GM21717 (cell line): ENCODE results near the gene KAZN.
"Not testable (repeated sequence)": the region's sequence is repeated elsewhere in the genome, so short reads cannot be mapped to it uniquely, and the experiment has no call there.

Experiments
- ATAC-seq: cut with Tn5 transposase; IDR thresholded peaks from one replicate; pipeline ENCODE4 v1.9.1; 2021; ENCODE audit warnings: mild to moderate bottlenecking, moderate library complexity; ENCODE audit not compliant: unreplicated experiment

The KAZN gene

GRCh38 chr1:14962407-14962806 lies 363.9 kb downstream of the KAZN start:
- ATAC-seq = no peak

DNA sequence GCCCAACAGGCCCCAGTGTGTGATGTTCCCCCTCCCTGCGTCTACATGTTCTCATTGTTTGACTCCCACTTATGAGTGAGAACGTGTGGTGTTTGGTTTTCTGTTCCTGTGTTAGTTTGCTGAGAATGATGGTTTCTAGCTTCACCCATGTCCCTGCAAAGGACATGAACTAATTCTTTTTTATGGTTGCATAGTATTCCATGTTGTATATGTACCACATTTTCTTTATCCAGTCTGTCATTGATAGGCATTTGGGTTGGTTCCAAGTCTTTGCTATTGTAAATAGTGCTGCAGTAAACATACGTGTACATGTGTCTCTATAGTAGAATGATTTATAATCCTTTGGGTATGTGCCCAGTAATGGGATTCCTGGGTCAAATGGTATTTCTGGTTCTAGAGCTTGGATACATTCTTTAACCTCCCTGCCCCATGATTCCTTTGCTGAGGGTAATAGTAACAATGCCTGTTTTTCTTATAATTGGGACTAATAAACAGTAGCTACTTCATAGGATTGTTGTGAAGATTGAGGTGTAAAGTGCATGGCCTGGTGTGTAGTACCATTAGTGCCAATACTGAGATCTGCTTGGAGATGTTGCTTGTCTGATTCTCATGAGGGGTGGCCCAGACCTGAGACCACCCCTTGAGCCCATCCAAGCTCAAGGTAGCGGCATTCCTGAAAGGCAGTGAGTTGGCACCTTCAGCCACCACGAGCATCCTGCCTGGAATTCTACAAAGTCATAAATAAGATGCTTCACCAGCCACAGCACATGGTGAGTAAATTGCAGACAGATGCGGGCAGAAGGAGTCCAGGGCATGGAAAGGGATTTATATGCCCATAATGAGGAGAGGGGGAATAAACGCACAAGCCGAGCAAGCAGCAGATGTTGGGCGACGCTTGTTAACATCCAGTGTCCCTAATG lies 365.6 kb downstream of the KAZN start:
- not testable (repeated sequence) for ATAC-seq

DNA sequence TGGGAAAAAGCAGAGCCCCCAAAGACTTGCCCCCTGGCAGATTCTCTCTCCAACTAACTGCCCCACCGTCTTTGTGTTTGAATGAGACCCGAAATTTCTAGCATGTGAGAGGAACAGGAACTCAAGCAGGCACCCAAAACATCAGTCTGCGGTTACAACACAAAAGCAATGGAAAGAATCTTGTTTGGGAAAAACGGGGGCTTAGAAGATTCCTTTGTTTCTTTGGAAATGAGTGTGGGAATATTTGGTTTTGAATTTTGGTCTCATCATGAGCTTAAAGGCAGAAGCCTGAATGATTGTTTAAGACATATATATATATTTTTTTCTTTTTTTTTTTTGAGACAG lies 366.2 kb downstream of the KAZN start:
- ATAC-seq = no peak

DNA sequence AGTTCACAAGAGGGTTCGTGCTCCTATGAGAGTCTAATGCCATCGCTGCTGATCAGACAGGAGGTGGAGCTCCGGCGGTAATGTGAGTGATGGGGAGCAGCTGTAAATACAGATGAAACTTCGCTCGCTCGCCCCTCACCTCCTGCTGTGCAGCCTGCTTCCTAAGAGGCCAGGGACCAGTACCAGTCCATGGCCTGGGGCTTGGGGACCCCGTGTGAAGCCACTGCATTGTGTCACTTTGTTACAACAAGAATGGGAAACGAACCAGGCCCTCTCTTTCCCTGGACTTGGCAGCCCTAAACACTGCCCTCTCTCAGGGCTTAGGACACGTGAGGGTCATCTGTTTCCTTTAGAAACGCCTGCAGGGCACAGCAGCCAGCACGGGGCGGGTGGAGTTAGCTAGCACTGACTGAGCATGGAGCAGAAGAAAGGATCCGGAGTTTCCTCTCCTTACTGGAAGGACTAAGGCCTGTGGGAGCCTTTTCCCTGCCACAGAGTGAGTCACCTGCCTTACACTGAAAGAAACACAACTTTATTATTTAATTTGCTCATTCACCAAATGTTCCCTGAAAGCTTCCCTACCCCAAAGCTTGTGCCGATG lies 369.9 kb downstream of the KAZN start:
- ATAC-seq = no peak

GRCh38 chr1:14969006-14969405 lies 370.5 kb downstream of the KAZN start:
- no peak for ATAC-seq

GRCh38 chr1:14970115-14970798 lies 371.8 kb downstream of the KAZN start:
- no peak for ATAC-seq

GRCh38 chr1:14970799-14971141 lies 372.3 kb downstream of the KAZN start:
- no peak for ATAC-seq

- ATAC-seq = no peak
Observed at GRCh38 chr1:14971221-14971620, 372.7 kb downstream of the KAZN start.

DNA sequence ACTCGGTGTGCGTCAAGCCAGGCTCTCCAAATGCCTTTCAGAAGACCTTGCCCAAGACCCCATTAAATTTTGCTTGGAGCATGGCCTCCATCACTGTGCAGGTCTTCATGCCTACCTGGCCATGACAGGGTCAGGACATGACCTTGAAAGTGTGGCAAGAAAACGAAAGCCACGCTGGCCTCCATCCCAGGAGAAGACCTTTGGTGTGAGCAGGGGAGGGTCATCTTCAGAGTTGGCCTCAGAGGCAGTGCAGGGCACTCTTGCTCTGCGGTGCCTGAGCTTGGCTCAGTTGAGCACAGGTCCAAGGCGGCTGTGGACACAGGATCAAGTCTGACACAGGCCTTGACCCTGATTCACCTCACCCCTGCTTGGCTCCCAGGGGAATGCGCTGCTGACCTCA lies 373.6 kb downstream of the KAZN start:
- no peak for ATAC-seq

DNA sequence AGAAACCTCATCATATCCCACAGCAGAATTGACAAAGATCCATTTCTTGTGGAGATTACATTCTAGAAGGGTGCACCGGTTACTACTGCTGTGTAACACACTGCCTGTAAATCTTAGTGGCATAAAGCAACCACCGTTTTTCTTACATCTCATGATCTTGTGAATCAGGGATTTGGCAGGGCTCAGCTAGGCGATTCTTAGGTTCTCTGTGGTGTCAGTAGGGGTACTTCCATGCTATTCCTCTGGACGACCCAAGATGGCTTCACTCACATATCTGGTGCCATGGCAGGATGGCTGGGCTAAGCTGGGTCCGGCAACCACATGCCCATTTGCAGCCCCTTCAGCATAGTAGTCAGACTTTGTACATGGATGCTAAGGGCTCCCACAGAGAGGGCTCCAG lies 375.3 kb downstream of the KAZN start:
- ATAC-seq = no peak

DNA sequence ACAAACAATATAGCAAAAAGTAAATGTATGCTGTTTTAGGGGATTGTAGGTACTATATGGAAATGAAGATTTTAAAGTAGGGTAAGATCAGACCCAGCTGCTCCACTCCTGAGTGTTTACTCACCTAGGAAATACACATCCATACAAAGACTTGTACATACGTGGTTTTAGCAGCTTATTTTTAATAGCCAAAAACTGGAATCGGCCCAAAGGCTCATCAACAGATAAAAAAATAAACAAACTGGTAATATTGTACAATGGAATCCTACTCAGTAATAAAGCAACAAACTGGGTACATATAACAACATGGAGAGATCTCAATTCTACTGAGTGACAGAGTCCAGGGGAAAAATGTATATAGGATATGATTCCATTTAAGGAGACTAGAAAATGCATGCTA lies 375.9 kb downstream of the KAZN start:
- ATAC-seq = no peak

- no peak for ATAC-seq
Observed at GRCh38 chr1:14975119-14975518, 376.6 kb downstream of the KAZN start.

DNA sequence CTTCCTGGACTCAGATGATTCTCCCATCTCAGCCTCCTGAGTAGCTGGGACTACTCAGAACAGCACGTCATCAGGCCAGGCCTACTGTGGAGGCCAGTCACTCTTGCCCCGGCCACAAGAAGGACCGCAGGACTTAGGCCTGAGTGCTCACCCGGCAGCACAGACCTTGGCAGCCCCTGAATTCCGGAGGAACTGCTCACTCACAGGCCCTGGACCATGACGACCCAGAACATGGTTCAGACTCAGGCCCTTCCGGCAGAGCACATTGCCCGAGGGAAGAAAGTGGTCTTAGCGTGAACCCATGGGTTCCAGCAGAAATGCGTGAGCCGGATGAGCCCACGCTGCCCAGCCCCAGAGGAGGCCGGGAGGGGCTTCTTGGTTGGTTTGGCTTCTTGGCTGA lies 377.8 kb downstream of the KAZN start:
- ATAC-seq = no peak

GRCh38 chr1:14977338-14977931 lies 378.9 kb downstream of the KAZN start:
- ATAC-seq = no peak

- no peak for ATAC-seq
Observed at GRCh38 chr1:14980621-14981218, 382.2 kb downstream of the KAZN start.

GRCh38 chr1:14982029-14982428 lies 383.5 kb downstream of the KAZN start:
- ATAC-seq = no peak

GRCh38 chr1:14983277-14983676 lies 384.8 kb downstream of the KAZN start:
- no peak for ATAC-seq

DNA sequence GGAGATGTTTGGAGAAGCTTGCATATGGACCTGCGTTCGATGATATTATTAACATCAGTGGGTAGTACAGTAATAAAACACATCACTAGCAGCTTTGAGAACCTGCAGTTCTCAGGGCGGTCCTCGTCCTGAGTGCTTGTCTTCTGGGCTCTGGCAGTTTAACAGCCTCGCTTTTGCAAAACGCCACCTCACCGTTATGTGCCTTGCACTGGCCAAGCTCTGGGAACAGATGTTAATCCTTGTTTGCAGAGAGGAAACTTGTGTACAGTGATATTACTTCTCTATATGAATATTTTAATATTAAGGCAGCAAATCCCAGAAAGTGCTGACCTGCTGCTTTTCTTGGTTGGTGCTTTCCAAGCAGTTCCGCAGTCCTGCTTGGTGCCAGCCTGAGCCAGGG lies 387.7 kb downstream of the KAZN start:
- ATAC-seq = no peak

GRCh38 chr1:14987829-14988603 lies 389.5 kb downstream of the KAZN start:
- no peak for ATAC-seq

GRCh38 chr1:14988636-14989035 lies 390.2 kb downstream of the KAZN start:
- ATAC-seq = no peak
